ENCODE results near the gene PIK3R3. TPM values are rescaled to one million over a fixed set of nuclear protein-coding genes. Genes with fewer than 3 reads are reported as not detected.

The PIK3R3 gene
- total RNA-seq, 1 experiment from 2014 or later, result 20.6 TPM

DNA sequence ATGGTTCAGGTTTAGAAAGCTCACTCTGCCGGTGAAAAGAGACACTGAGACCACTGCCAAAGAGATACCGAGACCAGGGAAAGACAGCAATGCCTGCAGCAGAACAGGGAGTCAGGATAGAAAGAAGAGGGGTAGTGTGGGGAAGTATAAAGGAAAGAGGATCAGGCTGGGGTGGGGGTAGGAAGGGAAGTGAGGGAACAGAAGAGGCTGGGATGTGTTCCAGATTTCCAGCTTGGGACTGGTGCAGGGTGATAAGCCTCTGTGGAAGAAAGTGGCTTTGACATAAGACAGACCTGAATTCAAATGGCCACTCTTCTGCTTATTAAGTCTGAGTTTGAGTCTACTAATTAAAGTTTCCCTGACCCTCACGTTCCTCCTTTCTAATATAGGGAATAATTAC, 105.9 kb downstream of the PIK3R3 start:
- DNase-seq (ENCODE audit: low read depth), result no peak

DNA sequence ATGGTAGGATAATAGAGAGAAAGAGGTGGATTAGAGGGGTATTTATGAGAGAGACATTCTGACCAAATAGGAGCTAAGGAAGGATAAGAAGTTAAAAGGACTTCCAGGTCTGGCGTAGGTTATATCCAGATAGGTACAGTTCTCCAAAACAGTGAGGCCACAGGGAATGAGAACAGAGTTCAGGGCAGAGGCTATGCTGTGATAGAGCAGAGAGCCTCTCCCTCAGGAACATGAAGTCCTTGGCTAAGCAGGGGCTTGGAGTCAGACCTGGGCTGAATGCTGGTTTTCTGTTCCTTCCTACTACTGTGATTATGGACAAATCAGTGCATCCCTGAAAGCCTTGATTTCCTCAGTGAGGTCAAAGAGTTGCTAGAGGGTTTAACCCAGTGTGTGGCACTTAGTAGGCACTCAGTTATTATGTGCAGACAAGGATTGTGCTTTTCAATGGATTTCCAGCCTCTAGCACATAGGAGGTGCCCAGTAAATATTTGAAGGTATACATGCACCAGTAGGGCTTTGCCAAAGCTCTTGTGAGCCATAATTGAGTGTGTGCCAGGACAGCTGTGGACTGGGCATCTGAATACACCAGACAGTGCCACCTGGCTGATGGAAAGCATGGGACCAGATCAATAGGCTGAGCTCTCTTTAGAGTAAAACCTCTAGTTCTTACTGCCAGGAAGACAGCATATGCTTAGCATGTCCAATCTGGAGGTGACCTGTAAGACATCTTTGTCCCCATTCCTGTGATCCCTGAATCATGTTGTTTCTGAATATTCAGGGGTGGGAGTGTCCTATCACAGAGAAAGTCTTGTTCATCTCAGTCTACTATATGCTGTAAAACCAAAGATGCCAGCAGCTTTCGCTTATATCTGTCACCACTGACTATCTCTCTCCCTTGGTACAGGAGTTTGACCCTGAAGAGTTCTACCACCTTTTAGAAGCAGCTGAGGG, 111.1 kb downstream of the PIK3R3 start:
- DNase-seq (ENCODE audit: low read depth), result no peak

DNA sequence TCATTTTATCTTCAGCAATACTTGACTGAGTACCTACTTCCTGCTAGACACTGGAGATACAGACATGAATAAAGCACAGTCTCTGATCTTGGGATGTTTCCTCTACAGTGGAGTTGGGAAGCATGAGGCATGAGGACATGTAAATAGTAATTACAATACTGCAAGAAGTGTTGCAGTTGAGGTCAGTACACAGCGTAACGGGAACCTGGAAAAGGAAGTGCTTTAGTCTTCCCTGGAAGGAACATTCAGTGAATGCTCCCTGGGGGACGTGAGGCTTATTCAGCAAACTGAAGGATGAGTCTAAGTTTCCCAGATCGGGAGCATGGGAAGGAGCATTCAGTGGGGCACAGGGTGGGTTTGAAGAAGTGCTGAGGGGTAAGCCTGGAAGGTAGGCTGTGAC, 112.4 kb downstream of the PIK3R3 start:
- no peak for DNase-seq (ENCODE audit: low read depth)

DNA sequence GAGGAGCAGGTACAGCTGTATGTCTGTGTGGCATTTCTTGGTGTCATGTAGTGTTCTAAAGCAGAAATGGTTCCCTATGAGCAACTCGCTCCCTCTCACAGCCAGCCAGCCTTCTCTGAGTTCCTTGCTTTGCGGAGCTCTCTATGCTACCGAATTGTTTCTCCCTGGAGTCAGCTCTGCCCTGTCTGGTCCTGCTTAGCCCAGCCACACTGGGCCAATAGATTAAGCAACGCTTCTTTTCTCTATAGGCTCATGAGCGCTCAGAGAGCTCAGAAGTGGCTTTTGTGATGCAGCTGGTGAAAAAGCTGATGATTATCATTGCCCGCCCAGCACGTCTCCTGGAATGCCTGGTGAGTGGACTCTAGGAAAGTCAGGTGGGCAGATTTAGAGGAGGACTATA, 113.1 kb downstream of the PIK3R3 start:
- DNase-seq (ENCODE audit: low read depth), result no peak

DNA sequence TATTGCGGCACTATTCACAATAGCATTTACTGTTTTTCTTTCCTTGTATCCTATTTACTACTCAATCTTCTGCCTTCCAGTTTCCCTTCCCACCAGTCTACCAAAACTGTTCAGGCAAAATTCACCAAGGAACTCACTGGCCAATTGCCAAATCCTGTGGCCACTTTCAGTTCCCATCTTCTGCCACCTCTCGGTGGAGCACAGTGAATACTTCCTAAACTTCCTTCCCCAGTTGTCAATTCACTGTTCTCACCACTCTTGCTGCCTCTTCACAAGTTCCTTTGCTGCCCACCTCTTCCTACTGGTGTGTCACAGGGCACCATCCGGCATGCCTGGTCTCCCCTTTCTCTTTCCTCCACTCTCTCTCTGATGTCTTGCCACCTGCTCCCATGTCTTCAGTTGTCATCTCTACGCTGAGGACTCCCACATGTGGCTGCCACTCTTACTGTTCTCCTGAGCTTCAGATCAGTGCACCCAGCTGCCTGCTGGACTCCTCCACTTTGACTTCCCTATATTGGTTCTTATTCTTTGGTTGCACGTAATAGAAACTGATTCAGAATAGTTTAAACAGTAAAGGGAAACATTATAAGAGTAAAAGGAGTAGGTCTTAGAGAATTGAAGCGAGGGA, 114.4 kb downstream of the PIK3R3 start:
- no peak for DNase-seq (ENCODE audit: low read depth)

DNA sequence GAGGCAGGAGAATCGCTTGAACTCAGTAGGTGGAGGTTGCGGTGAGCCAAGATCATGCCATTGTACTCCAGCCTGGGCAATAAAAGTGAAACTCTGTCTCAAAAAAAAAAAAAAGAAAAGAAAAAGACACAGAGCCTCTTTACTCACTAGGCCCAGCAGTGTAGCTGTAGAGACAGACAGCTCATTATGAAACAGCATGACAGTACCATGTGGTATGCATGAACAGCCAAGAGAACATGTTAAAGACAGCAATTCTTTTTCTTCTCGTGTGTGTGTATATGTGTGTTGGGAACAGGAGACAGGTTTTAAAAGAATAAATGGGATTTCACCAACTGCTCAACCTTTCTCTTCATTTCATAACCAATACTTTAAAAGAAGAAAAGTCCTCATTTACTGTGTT, 118.8 kb downstream of the PIK3R3 start:
- no peak for DNase-seq (ENCODE audit: low read depth)

DNA sequence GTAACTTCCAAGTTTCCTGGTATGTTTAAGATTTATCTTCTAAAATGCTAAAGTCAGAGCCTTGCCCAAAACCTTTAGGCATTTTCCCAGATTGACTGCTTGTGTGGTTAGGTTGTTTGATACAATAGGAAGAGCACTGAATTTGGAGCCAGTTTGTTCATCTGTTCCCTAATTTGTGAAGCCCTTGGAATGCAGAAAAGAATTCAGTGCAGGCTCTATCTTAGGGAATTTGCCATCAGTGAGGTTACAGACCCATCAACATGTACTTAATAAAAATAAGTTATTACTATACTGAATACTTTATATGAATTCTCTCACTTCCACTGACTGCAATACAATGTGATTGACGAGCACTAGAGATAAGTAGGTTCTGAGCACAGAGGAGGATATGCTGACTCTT, 120.2 kb downstream of the PIK3R3 start:
- DNase-seq (ENCODE audit: low read depth), result no peak

DNA sequence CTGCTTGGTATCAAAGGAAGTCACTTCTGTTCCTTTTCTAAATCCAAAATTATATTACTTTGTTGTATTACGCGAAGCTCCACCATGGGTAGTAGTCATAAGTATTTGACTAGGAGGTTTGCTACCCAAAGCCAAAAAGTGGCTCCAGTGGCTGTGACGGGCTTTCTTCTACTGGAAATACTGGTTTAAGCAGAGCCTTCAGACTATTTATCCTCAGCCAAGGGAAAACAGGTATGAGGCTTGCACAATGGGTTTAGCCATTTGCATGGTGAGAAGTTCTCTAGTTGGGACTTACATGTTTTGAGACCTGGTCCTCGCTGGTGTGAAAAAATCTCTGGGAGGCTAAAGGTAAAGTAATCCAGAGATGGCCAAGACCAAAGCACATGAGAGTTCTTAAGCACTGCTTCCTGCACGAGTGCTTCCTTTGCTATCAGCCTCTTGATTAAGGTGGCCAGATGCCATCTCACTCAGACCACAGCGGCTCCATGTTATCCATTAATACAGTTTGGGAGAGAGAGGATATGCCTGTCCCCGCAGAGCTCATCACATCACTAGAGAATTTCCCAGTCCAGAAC, 121.2 kb downstream of the PIK3R3 start:
- no peak for DNase-seq (ENCODE audit: low read depth)

DNA sequence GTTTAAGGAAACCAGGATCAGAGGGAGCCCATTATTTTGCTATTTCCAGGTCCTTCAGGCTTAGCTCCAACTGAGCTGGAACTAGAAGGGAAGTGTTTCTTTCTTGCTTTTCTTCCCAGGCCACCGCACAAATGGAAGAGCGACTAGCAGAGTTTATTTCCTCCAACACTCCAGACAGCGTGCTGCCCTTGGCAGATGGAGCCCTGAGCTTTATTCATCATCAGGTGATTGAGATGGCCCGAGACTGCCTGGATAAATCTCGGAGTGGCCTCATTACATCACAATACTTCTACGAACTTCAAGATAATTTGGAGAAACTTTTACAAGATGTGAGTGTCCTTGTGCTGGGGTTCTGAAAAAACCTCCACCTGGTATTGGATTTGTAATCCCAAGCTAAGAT, 121.8 kb downstream of the PIK3R3 start:
- DNase-seq (ENCODE audit: low read depth), result no peak

DNA sequence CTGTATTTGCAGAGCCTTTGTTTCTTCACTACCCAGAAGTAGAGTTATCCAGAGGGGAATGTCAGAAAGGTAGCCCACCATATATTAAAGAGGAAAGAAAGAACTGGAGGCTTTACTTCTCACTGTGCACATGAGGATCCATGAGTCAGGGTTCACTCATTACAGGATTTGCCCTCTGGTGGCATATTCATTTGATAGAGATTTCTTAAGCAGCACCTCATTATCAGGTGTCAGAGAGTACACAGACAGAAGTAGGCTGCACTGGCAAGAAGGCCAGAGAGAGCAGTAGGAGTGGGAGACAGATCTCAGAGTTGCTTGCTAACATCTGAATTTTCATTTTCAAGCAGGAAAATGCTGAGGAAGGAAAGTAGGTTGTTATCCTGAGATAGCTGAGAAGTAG, 123.8 kb downstream of the PIK3R3 start:
- DNase-seq (ENCODE audit: low read depth), result no peak

DNA sequence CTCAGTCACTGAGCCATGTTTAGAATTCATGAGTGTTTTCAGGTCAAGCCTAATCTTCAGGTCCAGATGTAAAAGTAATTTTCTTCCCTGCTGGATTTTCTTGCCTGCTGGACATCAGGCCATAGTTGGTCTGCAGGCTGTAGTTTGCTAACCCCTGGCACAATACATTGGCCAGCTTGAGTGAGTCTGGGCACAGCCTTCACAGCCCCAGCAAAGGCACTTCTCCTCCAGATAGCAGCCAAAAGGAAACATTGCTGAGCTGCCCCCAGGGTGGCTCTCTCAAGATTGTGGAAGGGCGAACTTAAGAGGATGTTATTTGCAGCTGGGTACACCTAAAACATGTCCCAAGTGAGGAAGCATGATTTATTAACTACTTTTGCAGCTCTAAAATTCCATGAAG, 126.8 kb downstream of the PIK3R3 start:
- DNase-seq (ENCODE audit: low read depth), result no peak

DNA sequence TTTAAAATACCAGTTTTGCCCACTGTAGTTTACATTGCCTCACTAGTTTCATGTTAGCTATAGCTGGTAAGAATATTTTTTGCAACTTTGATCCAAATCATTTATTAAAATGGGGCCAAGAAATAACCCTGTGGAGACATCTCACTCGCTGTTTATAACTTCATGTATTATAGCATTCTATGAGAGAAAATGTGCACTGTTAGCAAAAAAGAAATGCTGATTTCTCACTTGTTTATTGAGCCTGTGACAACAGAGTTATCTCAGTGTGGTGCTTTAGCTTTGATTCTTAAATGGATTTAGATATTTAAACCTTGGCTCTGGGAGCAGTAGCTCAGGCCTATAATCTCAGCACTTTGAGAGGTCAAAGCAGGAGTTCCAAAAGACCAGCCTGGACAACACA, 127.9 kb downstream of the PIK3R3 start:
- DNase-seq (ENCODE audit: low read depth), result no peak

DNA sequence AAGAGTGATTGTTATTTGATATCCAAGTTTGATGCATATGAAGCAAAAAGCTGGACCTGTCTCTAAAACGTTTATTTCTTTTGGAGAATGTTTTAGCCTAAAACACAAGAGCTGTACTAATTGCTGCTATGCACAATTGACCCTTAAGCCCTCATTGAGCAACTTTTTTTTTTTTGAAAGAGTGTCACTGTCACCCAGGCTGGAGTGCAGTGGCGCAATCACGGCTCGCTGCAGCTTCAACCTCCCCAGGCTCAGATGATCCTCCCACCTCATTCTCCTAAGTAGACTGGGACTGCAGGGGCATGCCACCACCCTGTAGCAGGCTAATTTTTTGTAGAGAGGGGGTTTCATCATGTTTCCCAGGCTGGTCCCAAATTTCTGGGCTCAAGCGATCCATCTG, 129.1 kb downstream of the PIK3R3 start:
- no peak for DNase-seq (ENCODE audit: low read depth)

DNA sequence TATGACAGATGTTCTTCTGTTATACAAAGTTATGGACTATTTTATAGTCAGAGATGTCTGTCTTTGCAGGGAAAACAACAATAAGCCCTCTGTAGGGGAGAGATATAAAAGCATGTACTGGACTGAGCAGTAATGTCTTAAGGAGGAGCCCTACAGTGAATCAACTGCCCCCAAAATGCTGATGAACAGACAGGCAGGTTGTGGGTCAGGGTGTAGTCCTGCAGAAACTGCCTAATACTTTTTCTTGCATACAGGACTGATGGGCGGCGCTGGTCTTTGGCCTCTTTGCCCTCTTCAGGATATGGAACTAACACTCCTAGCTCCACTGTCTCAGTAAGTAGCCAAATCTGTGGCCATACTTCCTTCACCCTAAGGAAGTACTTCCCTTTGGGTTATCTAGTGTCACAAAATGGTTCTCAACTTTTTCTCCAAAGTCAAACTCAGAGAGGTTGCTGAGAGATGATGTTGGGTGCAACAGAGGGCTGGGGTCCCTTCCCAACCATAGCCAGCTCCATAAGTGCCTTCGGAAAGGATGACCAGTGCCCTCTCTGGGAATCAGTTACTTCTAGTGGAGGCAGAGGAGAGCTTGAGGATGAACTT, 129.8 kb downstream of the PIK3R3 start:
- no peak for DNase-seq (ENCODE audit: low read depth)

DNA sequence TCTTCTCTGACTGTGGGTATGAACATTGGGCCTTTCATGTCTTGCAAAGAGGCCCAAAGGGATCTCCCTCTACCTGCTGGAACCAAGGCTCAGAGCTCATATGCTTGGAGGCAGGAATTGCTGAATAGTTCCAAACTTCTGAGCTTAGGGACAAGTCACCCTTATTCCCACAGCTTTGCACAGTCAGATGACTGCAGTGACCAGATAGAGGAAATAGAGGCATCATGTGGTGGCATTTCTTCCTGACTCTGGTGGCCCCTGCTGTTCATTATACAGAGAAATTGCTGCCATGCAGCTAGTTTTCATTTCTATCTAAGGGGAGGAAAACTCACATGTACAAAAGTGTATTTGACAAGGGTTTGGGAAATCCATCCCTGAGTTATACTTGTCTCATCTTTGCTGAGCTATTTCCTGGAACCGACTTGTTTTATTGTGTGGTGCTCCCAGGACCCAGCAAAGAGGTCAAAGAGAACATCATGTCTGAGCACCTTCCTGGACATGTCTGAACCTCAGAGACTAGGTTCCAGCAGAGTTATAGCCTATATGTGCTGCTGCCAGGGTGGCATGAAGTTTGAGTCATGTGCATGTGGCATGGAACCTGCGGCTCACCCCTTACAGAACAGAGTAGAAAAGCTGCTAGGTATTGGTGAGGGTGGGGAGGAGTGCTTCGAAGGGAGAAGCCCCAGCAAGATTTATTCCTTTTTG, 131.2 kb downstream of the PIK3R3 start:
- no peak for DNase-seq (ENCODE audit: low read depth)

DNA sequence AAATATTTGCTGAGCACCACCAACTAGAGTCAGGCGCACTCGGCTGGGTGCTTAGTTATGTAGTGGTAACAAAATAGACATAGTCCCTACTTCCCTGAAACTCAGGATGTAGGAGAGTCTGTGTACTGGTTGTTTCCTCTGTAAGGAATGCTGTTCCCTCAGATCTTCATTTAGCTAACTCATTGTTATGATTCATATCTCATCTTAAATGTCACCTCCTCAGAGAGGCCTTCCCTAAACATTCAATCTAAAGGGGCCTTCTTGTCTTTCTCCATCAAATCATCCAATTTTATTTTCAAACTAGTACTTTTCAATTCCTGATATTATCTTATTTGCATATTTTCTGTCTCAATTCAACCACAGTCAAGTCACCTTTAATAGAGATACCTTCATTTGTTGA, 132.9 kb downstream of the PIK3R3 start:
- no peak for DNase-seq (ENCODE audit: low read depth)

DNA sequence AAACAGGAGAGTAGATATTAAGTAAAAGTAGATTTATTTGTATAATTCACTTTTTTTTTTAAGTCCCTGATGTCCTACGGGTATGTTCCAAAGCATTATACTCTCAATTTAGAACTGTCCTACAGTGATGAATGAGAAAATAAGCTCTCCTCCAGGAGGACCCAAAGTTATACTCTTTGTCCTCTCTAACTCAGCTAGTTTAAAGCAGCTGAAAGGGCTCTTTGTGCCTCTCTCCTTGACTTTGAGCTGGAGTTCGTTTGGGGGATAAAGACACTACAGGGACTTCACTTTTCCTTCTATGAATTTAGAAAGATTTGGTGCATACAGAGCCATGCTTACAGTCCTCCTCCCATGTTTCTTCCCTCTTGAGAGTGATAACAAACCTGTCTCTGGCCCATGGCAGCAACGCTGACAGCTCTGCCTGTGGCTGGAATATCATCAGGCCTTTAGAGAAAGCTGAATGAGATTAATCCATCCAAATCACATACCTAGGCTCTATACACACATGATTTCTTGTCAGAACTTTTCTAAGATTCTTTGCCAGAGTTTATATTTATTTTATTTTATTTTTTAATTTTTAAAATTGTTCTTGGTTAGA, 134.3 kb downstream of the PIK3R3 start:
- no peak for DNase-seq (ENCODE audit: low read depth)

DNA sequence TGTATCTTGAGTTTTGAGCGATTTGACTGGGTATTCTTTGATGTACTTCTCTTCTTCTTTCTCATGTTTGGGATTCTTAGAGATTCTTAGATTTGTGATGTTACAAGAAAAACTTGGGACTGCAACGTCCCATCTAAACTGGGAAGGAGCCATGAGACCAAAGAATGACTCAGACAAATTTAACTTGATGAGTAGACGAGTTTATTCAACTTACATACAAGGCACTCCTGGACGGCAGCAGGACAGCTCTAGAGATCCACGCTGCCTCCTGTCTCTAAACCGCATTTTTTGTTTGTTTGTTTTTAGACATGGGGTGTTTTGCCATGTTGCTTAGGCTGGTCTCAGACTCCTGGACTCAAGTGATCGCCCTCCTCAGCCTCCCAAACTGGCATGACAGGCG, 137.1 kb downstream of the PIK3R3 start:
- DNase-seq (ENCODE audit: low read depth), result peak; percentile 63

DNA sequence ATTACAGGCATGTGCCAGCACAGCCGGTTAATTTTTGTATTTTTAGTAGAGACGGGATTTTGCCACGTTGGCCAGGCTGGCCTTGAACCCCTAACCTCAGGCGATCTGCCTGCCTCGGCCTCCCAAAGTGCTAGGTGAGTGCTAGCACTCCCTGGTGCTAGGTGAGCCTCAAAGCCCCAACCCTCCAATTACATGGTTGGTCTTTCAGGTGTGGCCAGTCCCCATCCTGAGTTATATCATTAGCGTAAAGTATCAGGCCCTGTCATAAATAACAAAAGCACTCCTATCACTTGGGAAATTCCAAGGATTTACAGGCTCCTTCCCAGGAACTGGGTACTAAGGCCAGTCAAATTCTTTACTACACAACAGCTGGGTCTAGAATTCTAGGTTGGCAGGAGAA, 138.0 kb downstream of the PIK3R3 start:
- DNase-seq (ENCODE audit: low read depth), result no peak
